Stimulated activated CD8-positive, alpha-beta memory T cell treated with anti-CD3 and anti-CD28 coated beads, Interleukin-2, amount 100 ng/mL, for 1 hour (primary cell): Measurements from ENCODE around the gene CDH12.

Source experiments
- DNase-seq, 2 donors: peaks; one replicate each; pipeline ENCODE4 v3.0.0-alpha.2; 2020; ENCODE audit warnings: low read depth in 2 of 2

Gene CDH12

DNA sequence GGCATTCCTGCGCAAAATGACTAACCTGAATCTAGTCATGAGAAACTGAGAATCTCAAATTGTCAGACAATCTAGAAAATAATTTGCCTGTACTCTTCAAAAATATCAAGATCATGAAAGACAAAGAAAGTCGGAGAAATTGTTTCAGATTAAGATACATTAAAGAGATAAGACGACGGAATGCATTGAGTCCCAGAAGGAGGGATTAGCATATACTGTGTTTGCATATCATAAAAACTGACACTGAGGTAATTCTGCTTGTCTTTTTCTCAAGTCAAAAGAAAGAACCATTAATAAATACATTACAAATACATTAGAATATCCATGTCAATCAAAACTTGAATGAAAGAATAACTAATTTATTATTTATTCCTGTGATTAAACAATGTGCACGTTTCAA, 88.4 kb downstream of the CDH12 start:
- no peak for DNase-seq

DNA sequence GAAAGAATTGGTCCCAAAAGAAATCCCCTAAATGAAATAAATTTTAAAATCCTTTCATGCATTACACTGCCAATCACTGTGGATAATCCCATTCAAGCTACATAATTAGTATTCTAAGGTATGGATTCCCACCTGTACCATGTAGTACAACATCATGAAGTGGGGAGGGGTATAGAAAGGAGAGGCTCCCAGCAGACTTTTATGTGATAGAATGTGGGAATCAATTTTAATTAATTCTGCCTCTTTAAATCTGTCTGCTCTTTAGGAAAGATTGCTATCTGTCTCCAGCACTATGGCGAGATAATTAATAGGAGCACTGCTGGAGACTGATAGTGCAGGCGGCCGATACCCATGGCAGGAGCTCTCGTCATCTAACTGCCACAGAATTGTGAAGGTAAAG, 95.4 kb downstream of the CDH12 start:
- DNase-seq, result no peak

DNA sequence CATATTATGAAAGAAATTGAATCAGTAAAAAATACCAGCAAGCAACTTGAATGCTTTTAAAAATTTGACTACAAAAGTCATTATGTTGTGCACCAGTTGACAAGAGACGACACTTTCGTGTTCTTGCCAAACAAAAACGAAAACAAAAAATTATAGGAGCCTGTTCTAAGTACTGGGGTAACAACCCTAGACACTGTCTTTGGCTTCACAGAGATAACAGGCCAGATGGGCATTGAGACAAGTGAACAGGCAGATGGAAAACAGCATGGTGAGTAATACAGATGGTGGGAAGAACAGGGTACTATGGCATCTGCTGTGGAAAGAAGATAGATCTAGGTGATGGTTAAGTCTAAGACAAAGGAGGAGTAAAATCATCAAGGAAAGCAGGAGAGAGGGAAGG, 99.0 kb downstream of the CDH12 start:
- DNase-seq, result no peak

DNA sequence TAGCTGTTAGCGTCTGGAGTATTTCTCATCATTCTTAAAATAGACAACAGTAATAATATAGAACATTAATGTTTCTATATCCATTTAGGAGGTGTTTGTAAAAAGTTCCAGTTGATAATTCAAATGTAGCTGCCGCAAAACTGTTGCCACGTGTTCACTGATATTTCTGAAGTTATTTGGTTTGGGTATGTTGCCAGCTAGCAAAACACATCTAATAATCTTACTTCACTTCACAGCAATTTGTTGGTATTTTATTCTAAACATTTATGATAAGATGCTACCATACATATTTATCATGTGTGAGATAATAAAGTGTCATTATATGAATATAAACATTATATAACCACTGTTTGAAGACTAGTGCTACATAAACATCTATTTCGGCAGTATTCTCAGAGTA, 101.6 kb downstream of the CDH12 start:
- no peak for DNase-seq

DNA sequence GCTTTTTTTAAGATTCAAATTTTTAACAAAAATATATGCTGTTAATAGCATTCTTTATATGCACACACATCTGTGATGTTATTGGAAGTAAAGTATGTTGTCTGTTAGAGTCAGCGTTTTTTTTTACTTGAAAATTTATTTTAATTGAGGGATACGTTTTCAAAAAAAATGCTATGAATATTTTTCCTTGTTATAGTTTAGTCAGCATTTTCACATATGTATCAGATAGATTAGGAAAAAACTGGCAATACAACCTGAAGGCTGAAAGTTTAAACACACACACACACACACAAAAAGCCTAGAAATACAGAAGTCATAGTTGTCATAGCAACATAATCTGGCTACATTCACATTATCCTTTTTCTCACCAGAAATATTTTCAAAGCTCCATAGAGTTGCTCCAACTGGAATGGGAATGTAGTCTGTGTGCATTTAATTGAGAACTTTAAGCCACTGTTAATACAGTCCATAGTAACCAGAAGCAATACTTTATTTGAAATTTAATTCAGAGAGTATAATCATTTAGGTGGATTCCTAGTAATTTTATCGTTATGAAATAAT, 116.6 kb downstream of the CDH12 start:
- no peak for DNase-seq

DNA sequence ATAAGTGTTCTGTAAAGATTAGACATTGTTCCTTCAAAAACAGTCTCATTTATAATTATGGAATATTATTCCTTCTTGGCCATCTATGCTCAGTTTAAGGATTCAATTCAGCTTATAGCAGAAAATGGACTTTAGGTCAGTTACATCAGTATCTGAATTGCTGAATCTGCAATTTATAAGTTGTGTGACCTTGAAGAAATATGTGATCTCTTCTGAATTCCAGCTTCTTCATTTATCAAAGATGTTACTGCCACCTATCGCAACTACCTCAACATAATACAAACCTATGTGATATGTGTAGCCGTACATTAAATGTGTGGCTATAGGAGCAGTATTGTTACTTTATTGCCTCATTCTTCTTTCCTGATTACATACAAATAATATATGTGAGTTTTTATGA, 118.2 kb downstream of the CDH12 start:
- DNase-seq, result no peak

DNA sequence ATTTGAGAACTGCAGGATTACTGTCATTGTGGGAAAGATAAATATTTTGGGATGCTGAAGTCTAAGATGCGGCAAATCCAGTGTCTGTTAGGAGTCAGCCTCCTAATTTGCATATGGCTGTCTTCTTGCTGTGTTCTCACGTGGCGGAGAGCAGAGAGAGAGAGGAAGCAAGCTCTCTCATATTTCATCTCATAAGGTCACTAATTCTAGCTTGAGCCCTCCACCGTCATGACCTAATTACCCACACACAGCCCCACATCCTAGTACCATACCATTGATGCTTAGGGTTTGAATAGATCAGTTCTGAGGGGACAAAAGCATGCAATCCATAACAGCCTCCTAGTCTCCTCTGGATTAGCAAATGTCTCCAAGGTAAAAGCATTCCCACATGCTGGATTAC, 124.5 kb downstream of the CDH12 start:
- no peak for DNase-seq

DNA sequence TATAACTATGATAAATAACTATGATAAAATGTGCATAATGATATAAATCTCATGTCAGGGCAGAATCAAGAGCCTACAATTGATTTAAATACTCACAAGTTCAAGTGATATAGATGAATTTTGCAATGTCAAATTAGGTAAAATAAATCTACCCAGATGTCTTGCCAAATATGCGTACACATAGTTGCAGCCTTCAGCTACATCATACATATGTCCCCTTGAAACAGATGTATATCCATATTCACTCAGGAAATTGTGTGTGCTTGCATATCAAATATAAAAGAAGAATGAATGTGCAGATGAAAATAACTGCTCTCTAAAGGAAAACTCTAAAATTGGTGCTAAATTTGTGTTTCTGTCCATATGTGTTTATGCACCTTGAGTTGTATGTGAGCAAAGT, 130.7 kb downstream of the CDH12 start:
- DNase-seq, result no peak

DNA sequence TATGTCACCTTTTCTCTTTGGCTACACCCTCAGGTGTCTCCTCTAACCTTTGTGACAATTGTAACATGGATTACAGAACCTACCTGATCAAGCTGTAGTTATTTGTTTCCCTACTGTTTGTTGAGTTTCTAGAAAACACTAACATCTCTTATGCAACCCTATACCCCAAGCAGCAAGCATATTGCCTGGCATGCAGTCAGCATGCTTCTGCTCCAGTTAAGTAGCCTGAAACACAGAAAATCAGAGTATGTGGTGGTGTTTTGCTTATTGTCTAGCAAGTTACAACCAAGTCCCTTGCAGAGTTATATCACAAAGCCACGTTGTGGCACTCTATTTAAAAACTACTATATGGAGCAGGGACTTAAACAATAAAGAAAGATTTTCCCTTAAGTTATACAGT, 131.1 kb downstream of the CDH12 start:
- no peak for DNase-seq

DNA sequence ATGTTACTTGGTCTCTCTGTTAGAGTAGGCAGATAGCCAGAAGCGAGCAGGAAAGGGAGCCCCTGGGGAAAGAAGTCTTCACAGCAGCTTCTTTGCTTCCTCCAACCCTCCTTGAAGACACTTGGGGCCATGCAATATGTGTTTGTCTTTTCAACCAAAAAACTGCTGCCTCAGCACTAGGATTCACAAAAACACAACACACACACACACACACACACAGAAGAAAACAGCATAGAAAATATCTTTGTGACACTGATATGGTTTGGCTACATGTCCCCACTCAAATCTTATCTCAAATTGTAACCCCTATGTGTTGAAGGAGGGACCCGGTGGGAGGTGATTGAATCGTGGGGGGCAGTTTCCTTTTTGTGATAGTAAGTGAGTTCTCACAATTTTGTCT, 133.3 kb downstream of the CDH12 start:
- DNase-seq, result no peak

DNA sequence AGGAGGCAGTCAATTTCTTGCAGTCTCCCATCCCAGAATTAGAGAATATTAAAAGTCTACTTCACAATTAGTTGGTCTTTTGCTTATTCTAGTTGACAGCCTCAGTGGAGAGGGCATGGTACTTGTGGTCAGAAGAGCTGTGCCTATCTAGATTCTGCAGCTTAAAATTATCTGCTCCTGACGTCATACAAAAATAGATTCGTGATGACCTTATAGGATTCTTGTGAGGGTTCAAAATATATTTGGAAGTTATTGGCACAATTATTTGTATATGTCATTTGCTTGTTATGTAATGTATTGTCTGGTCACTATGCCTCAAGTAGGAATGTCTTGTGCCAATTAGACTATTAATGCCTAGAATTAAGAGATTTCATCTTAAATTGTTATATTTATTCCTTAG, 142.5 kb downstream of the CDH12 start:
- no peak for DNase-seq

DNA sequence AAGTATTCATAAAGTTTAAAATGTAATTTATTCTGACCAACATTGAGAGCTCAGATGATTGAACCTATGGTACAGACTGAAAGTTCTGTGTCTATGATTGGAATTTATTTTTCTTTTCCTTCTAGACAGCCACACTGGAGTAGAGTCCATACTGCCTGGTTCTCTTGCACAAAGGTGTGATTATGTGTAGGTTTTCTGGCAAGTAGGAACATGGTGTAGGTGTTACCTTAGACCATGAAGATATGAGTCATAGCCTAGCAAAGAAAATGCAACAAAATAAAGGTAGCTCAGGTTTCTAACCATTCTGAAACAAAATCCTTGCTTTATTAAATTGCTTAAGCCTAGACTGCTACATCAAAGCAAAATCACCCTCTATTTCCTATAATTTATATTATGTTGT, 143.4 kb downstream of the CDH12 start:
- no peak for DNase-seq

DNA sequence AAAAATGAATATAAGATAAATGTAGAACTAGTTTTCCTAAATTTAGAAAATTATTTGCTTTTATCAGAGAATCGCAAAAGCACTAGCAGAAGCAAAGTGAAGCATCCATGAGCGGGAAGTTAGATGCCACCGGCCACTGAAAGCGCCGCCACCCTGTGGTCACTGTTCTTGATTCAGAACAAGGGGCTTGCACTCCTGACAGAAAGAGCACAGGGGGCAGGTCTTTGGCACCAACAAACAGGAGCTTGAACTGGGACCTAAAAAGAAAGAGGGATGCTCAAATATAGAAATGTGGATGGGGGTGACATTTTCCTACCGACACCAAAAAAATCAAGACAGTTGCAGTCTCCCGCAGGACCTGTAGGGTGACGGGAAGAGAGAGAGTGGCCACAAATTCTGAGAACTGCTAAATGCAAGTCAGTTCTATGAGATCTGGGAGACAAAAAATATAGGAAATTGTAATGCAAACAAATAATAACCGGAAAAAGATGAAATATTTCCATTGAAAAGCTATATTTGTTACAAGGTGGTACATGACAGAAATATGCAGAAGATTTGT, 144.3 kb downstream of the CDH12 start:
- no peak for DNase-seq

DNA sequence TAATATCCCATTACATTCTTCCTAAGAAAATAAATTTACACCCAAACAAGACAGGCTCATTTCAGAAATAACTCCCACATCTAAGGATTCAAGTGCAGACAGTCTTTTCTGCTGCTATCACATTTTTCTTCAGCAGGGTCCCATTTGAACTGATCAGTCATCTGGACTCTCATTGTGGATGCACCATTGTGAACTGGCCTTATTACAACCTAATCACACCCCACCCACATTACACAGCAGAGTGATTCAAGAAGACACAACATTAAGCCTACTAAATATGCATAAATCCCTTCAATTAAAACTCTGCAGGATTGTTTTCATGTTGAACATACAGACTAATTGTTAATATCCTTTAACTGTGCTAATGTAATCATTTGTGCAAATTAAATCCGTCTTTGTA, 146.2 kb downstream of the CDH12 start:
- DNase-seq, result no peak

DNA sequence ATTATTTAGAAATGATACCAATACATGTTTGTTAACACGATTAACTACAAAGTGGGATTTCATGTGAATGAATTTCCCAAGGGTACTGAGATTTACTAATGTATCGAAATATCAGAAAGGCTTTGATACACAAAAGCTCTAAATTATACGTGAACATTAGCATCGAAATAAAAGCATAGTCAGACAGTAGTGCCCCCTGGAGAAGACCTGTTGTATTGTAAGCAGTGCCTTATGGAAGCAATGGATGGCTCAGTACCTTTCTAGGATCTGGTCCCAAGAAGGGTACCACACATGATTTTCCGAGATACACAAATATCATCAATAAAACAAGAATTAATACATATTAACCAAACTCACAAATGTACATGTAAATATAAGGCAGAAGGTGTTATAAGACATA, 153.8 kb downstream of the CDH12 start:
- no peak for DNase-seq

DNA sequence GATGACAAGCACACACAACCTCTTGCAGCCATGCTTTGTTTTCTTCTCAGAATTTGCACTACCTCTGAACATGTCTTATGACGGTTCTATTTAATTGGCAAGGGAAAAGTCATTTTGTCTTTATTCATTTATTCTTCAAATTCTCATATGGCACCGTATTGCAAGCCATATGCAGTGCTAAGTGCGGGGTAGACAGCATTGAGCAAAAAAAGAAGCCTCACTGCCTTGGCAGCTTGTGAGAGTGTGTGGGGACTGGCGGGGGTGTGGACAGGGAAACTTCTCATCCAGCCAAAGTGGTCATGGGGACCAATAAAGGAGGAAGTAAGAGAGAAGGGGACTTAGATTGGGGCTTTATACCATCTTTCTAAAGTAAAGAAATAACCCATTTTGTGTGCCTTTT, 160.0 kb downstream of the CDH12 start:
- DNase-seq, result no peak

DNA sequence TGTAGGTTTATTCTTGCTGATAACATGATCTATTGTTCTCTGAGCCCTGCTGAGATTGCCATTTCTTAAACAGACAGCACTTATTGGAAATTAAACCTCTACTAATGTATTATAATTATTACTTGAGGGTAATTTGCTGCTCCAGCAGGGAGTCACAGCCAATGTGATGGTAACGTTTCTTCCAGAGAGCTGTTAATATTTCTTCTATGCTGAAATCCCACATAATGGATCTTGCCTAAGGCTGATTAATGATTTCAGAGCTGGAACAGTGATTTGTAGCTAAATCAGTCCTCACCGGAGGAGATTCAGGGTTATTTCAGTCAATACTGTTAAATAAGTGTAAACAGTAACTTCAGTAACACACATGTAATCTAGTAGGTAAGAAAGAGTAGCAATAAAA, 170.1 kb downstream of the CDH12 start:
- DNase-seq, result no peak

DNA sequence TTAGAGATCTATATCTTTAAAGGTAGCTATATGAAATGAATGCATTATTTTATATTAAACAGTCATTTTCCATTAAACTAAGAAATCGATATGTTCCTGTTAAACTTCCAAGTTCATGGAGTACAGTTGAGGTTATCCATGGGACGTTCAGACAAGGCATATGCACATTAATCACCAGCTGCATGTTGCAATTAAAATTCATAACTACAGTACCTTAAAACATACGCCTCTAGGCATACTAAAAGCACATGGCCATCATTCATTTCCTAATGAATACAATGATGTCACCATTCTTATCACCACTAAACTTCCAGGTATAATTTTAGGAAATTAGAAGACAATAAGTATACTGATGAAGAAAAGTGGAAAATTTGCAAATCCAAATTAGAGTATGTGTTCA, 174.3 kb downstream of the CDH12 start:
- DNase-seq, result no peak

DNA sequence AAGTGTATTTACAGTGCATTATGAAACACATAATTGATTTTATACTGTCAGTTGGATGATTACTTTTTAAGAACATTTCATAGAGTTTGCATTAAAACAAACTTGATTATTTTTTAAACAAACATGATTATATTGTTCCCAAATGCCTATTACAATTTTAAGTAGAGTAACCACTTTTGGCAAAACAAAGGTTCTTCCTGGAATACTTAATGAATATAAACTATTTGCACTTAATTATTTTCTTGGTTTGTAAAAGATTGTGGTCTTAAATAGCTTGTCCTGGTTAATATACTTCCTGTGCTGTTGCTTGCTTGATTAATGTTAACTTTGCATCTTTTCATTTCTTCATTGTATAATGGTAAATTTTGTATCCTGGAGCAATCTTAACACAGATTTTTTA, 180.0 kb downstream of the CDH12 start:
- DNase-seq, result no peak

DNA sequence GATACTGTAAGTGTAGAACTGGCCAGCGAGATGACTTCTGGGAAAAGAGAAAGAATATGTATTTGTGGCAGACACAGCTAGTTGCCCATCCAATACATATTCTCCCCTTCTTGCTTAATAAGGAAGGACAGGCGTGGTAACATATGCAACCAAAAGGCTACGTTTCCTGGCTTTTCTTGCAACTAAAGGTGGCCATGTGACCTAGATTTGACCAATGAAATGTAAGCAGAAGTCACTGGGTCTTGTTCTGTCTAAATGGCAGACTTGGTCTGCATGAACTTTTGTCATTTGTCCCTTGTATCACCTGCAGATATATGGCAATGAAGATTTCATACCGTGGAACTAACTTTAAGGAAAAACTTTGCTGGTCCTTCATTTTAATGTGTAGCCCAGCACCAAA, 183.8 kb downstream of the CDH12 start:
- no peak for DNase-seq

DNA sequence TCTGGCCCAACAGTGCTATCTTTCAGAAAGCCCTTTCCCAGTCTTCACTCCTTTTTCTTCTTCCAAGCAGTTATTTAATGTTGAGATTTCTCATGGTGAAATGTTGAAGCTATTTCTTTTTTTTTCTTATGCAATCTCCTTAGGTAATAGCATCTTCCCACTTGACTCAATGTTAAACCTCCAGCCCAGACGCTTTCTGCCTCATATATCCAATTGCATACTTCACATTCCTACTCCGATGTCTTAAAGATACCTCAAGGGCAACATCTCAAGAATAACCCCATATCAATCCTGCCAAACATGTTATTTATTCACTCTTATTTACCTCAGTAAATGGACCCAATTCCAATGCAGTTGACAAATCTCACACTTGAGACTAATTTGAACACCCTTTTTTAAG, 187.3 kb downstream of the CDH12 start:
- DNase-seq, result no peak

DNA sequence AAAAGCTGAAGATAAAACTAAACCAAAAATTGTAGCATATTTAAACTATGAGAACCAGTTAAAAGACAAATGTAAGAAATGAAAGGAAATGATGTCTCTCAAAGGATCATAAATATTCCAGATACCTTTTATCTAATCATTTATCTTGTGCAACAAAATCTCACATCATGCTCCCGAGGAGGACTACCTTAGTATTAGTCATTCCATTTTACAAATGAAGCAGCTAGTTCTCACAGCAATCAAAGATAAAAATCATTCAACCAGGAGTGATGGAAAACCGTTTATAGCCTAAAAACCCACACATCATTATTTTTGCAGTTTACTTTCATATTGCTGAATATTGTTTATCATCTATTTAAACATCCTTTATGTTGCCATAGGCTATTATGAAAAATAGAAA, 190.0 kb downstream of the CDH12 start:
- no peak for DNase-seq

DNA sequence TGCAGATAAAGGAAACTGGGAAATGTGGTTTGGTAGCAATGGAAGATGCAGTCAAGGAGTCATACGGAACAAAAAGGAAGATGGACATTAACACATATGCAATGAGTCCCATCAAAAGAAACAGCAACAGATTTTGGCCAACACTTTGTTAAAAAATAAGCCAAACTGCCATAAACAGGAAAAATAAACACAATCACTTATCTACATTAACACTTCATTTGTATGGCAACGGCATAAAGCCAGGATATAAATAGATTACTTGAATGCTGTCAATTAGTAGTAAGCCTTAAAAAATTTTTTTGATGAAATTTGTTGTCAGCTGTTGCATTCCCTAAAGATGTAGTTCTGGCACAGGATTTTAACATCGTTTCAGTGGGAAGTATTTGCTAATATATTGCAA, 190.8 kb downstream of the CDH12 start:
- DNase-seq, result no peak

DNA sequence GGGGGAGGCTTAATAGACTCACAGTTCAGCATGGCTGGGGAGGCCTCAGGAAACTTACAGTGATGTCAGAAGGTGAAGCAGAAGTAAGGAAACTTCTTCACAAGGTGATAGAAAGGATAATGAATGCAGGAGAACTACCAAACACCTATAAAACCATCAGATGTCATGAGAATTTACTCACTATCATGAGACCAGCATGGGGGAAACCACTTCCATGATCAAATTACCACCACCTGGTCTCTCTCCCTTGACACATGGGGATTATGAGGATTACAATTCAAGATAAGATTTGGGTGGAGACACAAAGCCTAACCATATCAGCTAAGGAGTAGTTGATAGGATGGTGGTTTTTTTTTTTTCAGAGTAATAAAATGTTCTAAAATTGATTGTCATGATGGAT, 201.8 kb downstream of the CDH12 start:
- DNase-seq, result no peak

DNA sequence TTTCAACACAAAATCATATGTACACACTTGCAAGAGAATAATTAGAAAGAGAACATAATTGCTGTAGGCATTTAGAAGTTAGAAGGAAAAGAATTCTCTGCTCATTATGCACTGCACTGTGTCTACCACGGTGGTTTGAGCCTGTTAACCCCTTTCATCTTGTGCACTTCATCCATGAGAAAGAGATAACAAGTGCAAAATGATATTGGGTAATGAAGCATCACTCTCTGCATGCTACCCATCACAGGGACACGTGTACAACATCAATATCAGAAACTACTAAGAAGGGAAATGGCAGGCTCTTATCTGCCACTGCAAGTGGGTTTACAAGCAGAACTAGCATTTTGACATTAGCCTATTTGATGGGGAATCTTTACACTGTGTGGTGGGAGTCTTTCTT, 202.6 kb downstream of the CDH12 start:
- DNase-seq, result no peak
